Measurements from ENCODE around the gene LRRC63.

The LRRC63 gene

DNA sequence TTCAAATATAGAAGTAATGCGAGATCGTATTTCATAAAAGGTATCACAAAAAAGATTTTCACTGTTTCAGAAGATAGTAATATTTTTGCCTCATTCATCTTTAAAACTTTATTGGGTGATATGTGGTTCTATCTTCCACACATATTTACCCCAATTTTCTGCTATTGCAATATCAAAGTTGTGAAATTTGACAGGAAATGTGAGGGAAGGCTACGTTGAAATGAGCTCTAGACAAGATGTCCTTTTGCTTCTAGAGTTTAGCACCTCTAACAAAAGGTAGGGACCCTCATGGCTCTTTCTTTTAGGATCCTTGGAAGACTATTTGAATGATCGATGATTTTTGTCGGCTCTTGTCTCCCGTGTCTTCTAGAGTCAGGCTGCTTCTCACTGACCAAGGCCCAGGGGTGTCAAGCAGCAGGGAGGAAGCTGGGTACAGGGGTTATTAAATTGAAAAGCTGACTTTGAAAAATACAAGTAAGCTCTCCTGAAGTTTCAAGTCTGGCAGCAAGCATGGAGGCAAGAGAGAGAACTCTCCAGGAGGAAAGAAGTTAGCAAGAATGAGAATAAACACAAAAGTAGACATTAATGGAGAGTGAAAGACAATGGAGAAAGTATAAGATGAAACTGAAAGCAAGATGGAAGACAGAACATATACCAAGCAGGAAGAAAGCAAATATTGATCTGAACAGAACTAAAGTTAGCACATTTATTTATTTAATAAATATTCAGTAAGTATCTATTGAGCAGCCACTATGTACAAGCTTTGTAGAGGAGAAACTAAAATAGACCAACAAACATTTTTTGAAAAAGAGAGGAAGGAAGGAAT, 101.9 kb downstream of the LRRC63 start:
- peak; percentile 27 for DNase-seq

DNA sequence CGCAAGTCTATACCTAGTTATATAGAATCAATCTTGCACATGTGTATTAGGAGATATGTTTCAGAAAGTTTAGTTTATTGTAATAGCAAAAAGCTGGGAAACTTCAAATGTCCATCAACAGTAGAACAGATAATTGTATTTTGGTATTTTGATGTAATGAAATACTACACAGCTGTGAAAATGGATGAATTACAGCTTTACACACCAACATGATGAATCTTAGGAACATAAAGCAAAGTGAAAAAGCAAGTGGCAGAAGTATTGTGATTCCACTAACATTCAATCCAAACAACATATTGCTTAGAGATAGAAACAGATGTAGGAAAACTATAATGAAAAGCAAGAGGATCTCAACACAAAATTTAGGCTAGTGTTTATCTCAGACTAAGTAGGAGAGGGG, 102.9 kb downstream of the LRRC63 start:
- no peak for DNase-seq

DNA sequence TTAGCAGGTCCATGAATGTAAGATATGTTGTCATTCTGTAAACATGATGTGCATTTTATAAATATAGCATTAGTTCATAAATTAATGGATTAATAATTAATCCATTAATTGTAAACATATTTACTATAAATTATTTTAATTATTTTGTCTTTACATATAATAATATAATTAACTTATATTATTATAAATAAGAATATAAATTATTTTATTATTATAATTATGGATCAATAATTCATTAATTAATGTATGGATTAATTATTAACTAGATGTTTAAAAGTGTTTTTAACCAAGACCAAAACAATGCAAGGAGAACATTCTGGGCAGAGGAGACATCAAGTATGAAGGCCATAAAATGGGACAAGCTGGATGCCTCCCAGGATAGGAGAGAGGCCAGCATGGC, 103.3 kb downstream of the LRRC63 start:
- no peak for DNase-seq

DNA sequence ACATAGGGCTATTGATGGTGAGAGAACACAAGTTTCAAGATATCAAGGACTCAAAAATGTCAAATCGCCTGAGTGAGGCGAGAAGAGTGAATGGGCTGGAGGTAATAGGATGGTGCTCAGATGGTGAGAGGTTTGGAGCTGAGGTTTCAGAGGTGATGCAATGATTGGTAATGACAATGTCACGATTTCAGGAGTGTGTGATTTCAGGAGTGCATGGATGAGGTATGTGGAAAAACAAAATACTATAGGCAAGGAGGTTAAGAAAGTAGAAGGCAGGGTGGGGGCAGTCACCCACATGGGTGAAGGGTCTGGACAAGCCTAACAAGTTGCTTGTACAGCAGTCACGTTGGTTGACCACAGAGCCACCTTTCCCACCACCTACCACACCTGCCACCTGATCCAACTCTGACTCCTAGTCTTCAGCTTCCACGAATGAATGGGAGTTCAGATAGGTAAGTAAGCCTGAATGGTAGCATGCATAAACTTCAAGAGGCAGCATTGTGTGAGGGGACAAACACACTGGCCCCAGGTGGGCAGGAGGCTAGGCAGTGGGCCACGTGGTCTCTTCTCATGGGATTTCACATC, 103.9 kb downstream of the LRRC63 start:
- DNase-seq: peak; percentile 20

DNA sequence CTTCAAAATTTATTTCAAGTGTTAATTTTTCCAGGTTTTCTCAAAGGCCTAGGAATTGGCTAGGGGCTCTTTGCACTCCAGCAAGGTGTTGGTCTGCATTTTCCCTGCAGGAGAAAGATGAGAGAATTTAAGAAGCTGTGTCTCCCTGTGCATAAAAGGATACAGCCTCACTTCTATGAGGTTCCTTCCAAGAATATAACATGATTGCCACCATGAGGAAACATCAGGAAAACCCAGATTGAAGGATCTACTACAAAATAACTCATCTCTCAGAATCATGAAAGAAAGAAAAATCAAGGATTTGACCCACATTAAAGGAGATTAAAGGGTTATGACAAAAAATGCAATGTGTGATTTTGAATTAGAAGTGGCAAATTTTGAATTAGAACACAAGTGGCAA, 105.4 kb downstream of the LRRC63 start:
- DNase-seq: peak; percentile 46

DNA sequence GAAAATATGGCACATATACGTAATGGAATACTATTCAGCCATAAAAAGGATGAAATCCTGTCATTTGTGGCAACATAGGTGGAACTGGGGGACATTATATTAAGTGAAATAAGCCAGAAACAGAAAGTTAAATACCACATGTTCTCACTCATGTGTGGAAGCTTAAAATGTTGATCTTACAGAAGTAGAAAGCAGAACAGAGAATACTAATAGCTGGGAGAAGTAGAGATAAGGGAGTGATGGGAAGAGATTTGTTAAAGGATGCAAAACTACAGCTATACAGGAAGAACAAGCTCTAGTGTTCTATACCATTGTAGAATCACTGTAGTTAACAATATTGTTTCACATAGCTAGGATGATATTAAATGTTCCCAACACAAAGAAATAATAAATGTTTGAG, 107.3 kb downstream of the LRRC63 start:
- DNase-seq: no peak

DNA sequence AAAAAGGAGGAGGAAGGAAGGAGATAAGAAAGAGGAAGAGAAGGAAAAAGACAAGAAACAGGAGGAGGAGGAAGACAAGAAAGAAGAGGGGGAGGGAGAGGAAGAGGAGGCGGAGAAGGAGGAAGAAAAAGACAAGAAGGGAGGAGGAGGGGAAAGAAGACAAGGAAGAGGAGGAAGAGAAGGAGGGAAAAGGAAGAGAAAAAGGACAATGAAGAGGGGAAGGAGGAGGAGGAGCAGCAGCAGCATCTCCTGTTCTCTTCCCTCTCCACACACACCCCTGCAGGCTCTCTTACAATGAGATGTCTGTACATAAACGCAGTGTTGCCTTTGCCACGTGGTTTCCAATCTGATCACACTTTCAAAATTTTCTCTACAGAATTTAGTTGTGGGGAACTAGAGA, 108.7 kb downstream of the LRRC63 start:
- DNase-seq: no peak

DNA sequence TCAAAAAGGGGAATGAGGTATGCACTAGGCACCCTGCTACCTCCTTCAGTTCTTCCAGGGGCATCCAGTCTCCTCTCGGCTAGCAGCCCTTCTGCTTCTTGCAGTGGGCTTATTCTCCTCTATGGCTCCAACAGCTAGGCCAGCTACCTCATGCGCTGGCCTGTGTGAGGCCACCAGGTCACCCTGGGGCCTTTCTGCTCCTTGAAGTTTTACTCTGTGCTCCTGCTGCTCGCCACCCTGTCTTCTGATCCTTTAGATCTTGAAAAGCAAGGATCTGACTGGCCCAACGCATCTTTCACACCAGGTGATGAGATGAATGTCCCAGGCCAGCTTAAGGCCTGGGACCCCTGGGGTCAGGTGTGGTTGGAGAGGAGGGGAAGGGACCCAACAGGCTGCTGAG, 109.1 kb downstream of the LRRC63 start:
- DNase-seq: no peak

DNA sequence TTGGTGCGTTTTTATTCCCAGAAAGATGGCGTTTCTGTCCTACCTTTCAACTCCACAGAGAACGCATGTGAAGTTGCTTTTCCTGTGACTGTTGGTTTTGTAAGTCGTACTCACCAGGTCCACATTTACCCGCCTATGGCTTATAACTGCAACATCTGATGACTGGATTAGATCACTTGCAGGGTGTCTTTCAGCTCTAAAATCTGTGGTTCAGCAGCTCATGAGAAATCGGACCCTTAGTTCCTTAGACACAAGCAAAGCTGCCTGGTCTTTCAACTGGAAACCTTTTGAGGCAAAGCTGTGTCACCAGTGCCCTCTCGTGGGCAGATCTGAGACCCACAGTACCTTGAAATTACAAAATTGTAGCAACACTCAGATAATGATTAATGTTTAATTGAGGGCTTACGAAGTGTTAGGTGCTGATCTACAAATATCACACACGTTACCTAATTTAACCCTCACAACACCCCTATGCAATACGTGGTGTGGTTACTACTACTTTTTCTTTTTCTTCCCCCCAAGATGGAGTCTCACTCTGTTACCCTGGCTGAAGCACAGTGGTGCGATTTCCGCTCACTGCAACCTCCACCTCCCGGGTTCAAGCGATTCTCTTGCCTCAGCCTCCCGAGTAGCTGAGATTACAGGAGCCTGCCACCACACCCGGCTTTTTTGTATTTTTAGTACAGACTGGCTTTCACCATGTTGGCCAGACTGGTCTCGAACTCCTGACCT, 109.9 kb downstream of the LRRC63 start:
- peak; percentile 84 for DNase-seq

DNA sequence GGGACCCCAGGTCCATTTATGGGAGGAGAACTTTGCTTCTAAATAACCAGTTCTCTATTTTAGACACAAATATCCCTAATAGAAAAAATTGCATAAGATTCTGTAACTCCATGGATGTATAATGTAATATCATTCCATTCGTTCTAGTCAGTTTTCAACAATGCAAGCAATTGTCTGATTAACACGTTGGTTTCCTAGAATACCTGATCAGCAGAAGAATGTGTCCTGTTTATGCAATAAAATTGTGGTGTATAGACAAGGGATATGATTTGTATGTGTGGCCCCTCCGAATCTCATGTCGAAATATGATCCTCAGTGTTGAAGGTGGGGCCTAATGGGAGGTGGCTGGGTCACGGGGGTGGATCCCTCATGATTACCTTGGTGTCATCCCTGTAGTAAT, 113.2 kb downstream of the LRRC63 start:
- no peak for DNase-seq
